CD4-positive, alpha-beta T cell treated with Interleukin-6 at 100 ng/mL for 8 hours (primary cell): ENCODE measurements around the gene CELSR2.
"Not testable (repeated sequence)": the region's sequence is repeated elsewhere in the genome, so short reads cannot be mapped to it uniquely, and the experiment has no call there.

Source experiments
- DNase-seq: peaks from one replicate; pipeline ENCODE4 v3.0.0-alpha.2; 2020; ENCODE audit warnings: mixed read lengths, low spot score

CELSR2 gene

GRCh38 chr1:109248797-109249629 lies at the start of gene CELSR2:
Gene CELSR2, plus strand, starts transcription at chr1:109249539. Its CDS starts 541 bp downstream, at chr1:109250080.
- peak; percentile 44 for DNase-seq

GRCh38 chr1:109199710-109200109 lies 49.6 kb upstream of the CELSR2 start:
- DNase-seq = peak; percentile 6

GRCh38 chr1:109201123-109201703 lies 48.1 kb upstream of the CELSR2 start:
- peak; percentile 16 for DNase-seq

GRCh38 chr1:109204484-109204883 lies 44.9 kb upstream of the CELSR2 start:
- DNase-seq = no peak

GRCh38 chr1:109206339-109206738 lies 43.0 kb upstream of the CELSR2 start:
- DNase-seq = no peak

GRCh38 chr1:109207467-109208103 lies 41.8 kb upstream of the CELSR2 start:
- no peak for DNase-seq

- no peak for DNase-seq
Observed at GRCh38 chr1:109208394-109208793, 40.9 kb upstream of the CELSR2 start.

GRCh38 chr1:109208836-109209463 lies 40.4 kb upstream of the CELSR2 start:
- DNase-seq = no peak

GRCh38 chr1:109210058-109210457 lies 39.3 kb upstream of the CELSR2 start:
- no peak for DNase-seq

- no peak for DNase-seq
Observed at GRCh38 chr1:109213345-109213823, 36.0 kb upstream of the CELSR2 start.

- DNase-seq = peak; percentile 89
Observed at GRCh38 chr1:109213824-109214693, 35.3 kb upstream of the CELSR2 start, which contains the start of gene SARS1. Gene SARS1, plus strand, starts transcription at chr1:109213918. Its CDS starts 75 bp downstream, at chr1:109213993.

- DNase-seq = peak; percentile 40
Observed at GRCh38 chr1:109214695-109215623, 34.4 kb upstream of the CELSR2 start.

- DNase-seq = no peak
Observed at GRCh38 chr1:109216662-109217061, 32.7 kb upstream of the CELSR2 start.

- DNase-seq = no peak
Observed at GRCh38 chr1:109218516-109218915, 30.8 kb upstream of the CELSR2 start.

GRCh38 chr1:109221201-109221600 lies 28.1 kb upstream of the CELSR2 start:
- DNase-seq = not testable (repeated sequence)

- no peak for DNase-seq
Observed at GRCh38 chr1:109225308-109225707, 24.0 kb upstream of the CELSR2 start.

- no peak for DNase-seq
Observed at GRCh38 chr1:109225711-109226445, 23.5 kb upstream of the CELSR2 start.

GRCh38 chr1:109228167-109228566 lies 21.2 kb upstream of the CELSR2 start:
- DNase-seq = no peak

GRCh38 chr1:109229531-109230127 lies 19.7 kb upstream of the CELSR2 start:
- no peak for DNase-seq
